GM23338 (cell line): ENCODE data around the gene PDLIM5.

Source experiments
- CREB1 ChIP-seq: fragments of 250-450 bp; sonication (Bioruptor Pico); IDR thresholded peaks from 2 replicates; pipeline ENCODE4 v1.5.0; 2020; ENCODE audit warnings: low read depth, mild to moderate bottlenecking, moderate library complexity
- EZH2 ChIP-seq: fragments of 200-600 bp; sonication (generic); IDR thresholded peaks from one replicate; pipeline ENCODE4 v1.8.0; 2017; ENCODE audit warnings: antibody characterized with exemption, mild to moderate bottlenecking, low read depth; ENCODE audit not compliant: unreplicated experiment
- EZH2phosphoT487 ChIP-seq: fragments of 200-600 bp; sonication (generic); IDR thresholded peaks from one replicate; pipeline ENCODE4 v1.8.1; 2018; ENCODE audit warnings: antibody characterized with exemption; ENCODE audit not compliant: unreplicated experiment
- POLR2AphosphoS5 ChIP-seq: IDR thresholded peaks from 2 replicates; pipeline ENCODE4 v1.6.1; 2016; ENCODE audit warnings: antibody characterized with exemption, low read depth
- TF ChIP-seq, protein P1 (sequence below), 2 experiments: fragments of 200-600 bp in 1 of 2; sonication (generic) in 1 of 2; conservative IDR thresholded peaks; 2 replicates each; pipeline versions ENCODE4 v1.5.1 to v1.6.1; 2016 to 2017; ENCODE audit warnings: antibody characterized with exemption in 2 of 2, low read depth in 2 of 2, mild to moderate bottlenecking in 2 of 2, moderate library complexity in 1 of 2
- TF ChIP-seq, protein P2 (sequence below): IDR thresholded peaks from one replicate; pipeline ENCODE4 v1.6.1; 2018; ENCODE audit warnings: antibody characterized with exemption; ENCODE audit not compliant: unreplicated experiment

DNA sequence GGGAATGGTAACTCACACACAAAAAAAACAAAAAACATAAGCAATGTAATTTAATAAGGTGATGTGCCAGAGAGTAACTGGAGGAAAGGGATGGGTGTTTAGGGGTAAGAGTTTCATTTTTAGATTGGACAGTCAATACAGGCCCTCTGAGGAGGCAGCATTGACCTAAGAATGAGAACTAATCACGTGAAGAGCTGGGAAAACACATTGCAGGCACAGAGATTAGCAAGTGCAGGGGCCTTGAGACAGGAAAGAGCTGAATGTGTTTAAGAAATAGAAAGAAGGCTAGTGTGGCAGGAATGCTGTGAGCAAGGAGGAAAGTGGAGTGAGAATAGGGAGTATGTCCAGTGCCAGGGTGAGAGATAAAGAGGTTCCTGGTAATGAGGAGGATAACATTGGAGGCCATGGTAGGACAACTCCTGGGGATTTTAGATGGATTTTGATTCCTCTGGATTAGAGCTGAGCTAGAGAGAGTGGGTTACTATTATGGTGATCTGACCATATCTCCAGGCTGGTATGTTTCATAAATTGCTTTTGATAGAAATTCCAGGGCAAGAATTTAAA, 17.6 kb downstream of the PDLIM5 start:
- TF ChIP-seq, protein P1, sequence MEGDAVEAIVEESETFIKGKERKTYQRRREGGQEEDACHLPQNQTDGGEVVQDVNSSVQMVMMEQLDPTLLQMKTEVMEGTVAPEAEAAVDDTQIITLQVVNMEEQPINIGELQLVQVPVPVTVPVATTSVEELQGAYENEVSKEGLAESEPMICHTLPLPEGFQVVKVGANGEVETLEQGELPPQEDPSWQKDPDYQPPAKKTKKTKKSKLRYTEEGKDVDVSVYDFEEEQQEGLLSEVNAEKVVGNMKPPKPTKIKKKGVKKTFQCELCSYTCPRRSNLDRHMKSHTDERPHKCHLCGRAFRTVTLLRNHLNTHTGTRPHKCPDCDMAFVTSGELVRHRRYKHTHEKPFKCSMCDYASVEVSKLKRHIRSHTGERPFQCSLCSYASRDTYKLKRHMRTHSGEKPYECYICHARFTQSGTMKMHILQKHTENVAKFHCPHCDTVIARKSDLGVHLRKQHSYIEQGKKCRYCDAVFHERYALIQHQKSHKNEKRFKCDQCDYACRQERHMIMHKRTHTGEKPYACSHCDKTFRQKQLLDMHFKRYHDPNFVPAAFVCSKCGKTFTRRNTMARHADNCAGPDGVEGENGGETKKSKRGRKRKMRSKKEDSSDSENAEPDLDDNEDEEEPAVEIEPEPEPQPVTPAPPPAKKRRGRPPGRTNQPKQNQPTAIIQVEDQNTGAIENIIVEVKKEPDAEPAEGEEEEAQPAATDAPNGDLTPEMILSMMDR (conservative IDR thresholded peaks at IDR 0.05; ENCODE audit: low read depth in 2 of 2), result no peak
- no peak for TF ChIP-seq EZH2
- TF ChIP-seq, protein P2, sequence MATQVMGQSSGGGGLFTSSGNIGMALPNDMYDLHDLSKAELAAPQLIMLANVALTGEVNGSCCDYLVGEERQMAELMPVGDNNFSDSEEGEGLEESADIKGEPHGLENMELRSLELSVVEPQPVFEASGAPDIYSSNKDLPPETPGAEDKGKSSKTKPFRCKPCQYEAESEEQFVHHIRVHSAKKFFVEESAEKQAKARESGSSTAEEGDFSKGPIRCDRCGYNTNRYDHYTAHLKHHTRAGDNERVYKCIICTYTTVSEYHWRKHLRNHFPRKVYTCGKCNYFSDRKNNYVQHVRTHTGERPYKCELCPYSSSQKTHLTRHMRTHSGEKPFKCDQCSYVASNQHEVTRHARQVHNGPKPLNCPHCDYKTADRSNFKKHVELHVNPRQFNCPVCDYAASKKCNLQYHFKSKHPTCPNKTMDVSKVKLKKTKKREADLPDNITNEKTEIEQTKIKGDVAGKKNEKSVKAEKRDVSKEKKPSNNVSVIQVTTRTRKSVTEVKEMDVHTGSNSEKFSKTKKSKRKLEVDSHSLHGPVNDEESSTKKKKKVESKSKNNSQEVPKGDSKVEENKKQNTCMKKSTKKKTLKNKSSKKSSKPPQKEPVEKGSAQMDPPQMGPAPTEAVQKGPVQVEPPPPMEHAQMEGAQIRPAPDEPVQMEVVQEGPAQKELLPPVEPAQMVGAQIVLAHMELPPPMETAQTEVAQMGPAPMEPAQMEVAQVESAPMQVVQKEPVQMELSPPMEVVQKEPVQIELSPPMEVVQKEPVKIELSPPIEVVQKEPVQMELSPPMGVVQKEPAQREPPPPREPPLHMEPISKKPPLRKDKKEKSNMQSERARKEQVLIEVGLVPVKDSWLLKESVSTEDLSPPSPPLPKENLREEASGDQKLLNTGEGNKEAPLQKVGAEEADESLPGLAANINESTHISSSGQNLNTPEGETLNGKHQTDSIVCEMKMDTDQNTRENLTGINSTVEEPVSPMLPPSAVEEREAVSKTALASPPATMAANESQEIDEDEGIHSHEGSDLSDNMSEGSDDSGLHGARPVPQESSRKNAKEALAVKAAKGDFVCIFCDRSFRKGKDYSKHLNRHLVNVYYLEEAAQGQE, result no peak
- TF ChIP-seq EZH2phosphoT487, result no peak
- no peak for TF ChIP-seq POLR2AphosphoS5
- TF ChIP-seq CREB1 (CRISPR knock-in tag), result no peak
